HG02840 (cell line): ENCODE data around the gene PRKRA.
"Not testable (repeated sequence)": the region's sequence is repeated elsewhere in the genome, so short reads cannot be mapped to it uniquely, and the experiment has no call there.

Experiments used
- ATAC-seq: cut with Tn5 transposase; IDR thresholded peaks from one replicate; pipeline ENCODE4 v1.9.1; 2021; ENCODE audit warnings: mild to moderate bottlenecking, moderate library complexity, moderate number of reproducible peaks; ENCODE audit not compliant: unreplicated experiment, low FRiP score

The PRKRA gene

GRCh38 chr2:178450774-178451525 lies at the start of gene PRKRA, which contains the start of gene PJVK:
PRKRA (minus strand) TSS chr2:178451175; CDS start chr2:178451030, 145 bp downstream.
PJVK (plus strand) TSS chr2:178451378; CDS start chr2:178453410, 2,032 bp downstream.
- peak; percentile 85 for ATAC-seq

- ATAC-seq: no peak
Observed at GRCh38 chr2:178499640-178500039, 48.7 kb upstream of the PRKRA start.

GRCh38 chr2:178498137-178498536 lies 47.2 kb upstream of the PRKRA start:
- ATAC-seq: no peak

GRCh38 chr2:178496049-178496448 lies 45.1 kb upstream of the PRKRA start:
- no peak for ATAC-seq

GRCh38 chr2:178491612-178492011 lies 40.6 kb upstream of the PRKRA start:
- no peak for ATAC-seq

- no peak for ATAC-seq
Observed at GRCh38 chr2:178485356-178485755, 34.4 kb upstream of the PRKRA start.

DNA sequence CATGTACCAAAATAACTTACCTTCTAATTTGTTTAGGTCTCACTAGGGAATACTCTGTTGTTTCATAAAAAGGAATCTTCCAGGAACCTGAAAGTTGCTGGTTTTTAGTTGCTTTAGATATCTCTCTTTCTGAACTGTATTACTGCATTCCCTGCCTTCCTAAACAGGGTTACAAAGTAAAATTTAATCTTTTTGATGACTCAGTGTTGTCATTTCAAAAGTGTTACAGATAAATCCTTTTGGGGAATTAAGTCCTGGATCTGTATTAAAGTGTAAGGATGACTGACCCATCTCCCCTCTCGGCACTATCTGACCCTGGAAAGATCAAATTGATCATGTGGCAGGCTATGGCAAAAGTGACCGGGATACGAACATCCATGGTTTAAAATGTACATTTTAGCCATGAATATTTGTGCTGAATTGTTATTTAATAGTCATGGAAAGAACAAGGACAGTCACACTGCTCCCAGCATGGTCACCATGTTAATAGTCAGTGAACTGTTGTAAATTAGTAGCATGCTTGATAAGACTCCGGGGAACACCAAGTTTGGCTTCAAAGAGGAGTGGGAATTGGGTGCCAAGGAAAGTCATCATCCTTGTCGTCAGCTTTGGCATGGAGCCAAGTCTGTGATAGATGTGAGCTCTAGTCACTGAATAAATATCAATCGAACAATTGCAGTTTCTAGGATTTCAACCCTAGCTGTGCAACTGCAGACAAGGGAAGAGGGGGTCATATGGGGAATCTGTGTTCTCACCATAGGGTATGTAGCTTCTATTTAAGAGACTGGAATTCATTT lies 33.5 kb upstream of the PRKRA start:
- no peak for ATAC-seq

DNA sequence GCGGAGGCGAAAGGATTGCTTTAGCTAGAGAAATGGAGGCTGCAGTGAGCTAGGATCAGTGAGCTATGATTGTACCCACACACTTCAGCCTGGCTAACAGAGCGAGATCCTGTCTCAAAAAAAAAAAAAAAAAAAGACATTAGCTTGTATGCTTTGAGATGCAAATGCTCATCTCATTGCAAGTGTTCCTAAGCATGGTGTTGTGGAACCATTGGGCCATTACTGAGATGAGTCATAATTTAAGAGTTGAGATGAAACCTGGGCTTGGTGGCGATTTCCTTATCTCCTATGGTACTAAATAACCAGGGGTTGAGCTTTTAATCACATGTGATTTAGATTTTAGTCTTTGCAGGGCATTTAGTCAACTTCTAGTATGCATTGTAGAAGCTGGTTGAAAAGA lies 31.5 kb upstream of the PRKRA start:
- ATAC-seq: peak; percentile 23

DNA sequence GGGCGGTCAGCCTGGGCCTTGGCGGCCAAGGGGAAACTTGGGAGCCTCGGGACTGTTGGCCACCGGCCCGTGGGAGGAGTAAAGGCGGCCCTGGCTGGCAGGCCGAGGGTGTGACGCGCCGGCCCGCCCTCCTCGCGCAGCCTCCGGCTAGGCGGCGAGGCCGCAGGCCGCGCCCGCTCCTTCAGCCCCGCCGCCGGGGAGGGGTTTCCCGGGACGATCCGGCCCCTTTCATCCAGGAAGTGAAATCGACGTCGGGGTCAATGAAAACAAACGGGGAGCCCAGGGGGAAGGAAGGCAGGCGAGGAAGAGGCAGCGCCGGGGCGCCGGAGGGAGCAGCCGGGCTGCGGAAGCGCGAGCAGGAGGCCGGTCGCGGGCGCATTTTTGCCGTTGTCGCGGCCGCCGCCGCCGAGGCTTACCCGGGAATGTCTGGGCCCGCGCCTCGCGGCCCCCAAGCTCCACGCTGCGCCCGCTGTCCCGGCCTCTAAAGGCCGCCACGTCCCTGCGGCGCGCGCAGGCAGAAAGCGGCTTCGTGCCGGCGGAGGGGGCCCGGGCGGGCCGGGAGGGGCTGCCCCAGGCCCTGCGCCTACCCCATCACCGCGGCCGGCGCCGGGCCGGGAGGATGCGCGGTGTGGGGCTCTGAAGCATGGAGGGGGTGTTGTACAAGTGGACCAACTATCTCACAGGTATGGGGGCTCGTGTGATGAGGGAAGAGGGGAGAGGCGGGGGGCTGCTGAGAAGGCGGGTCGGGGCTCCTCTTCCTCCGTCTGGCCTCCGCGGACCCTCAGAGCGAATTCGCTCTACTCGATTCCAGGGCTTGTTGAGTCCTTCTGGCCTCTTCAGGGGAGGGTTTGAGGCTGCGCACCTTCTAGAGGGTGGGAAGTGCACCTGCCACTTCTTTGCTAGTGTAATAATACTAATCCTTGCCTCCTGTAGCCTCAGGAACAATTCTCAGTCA lies 29.5 kb upstream of the PRKRA start, which contains the start of gene PLEKHA3:
Gene PLEKHA3 (plus strand): TSS at position 231 of the 955 bp plus-strand sequence. CDS start 413 bp downstream, at position 644.
- ATAC-seq: peak; percentile 69

DNA sequence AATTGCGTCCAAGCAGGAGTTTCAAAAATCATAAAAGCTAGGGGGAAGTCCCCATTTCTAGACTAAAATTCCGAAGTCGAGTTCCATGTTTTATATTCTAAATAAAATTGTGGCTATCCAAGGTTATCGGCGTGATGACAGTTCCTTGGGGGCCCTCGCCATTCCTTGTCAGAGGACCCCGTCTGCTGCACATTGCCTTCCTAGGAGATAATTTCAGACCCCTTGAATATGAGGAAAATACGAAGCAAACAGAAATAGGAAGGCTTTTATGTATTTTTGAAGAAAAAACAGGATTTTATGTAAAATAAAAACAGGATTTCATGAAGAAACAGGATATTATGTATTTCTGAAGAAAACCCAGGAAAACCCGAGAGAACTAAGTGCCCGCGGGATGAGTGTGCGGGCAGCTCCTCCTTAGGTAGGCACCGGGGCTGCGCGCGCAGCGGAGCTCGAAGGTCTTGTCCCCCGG lies 28.8 kb upstream of the PRKRA start:
- ATAC-seq: no peak

- no peak for ATAC-seq
Observed at GRCh38 chr2:178479275-178479616, 28.3 kb upstream of the PRKRA start.

- peak; percentile 37 for ATAC-seq
Observed at GRCh38 chr2:178478439-178479274, 27.7 kb upstream of the PRKRA start, which contains the start of gene FKBP7. FKBP7 (minus strand) TSS chr2:178478600; CDS start chr2:178478499, 101 bp downstream.

GRCh38 chr2:178478130-178478438 lies 27.1 kb upstream of the PRKRA start:
- no peak for ATAC-seq

- ATAC-seq: no peak
Observed at GRCh38 chr2:178477443-178478129, 26.6 kb upstream of the PRKRA start.

- no peak for ATAC-seq
Observed at GRCh38 chr2:178476477-178476876, 25.5 kb upstream of the PRKRA start.

DNA sequence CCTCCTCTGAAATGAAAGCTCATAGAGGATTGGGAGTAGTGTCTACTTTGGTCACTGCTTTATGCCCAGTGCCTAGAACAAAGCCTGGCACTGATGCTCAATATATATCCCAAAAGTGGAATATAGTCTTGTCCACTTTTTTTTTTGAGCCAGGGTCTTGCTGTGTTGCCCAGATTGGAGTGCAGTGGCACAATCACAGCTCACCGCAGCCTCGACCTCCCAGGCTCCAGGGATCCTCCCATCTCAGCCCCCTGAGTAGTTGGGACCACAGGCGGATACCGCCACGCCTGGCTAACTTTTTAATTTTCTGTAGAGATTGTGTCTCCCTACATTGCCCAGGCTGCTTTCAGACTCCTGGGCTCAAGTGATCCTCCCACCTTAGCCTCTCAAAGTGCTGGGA lies 23.6 kb upstream of the PRKRA start:
- no peak for ATAC-seq

GRCh38 chr2:178473931-178474330 lies 23.0 kb upstream of the PRKRA start:
- no peak for ATAC-seq

- no peak for ATAC-seq
Observed at GRCh38 chr2:178473373-178473772, 22.4 kb upstream of the PRKRA start.

DNA sequence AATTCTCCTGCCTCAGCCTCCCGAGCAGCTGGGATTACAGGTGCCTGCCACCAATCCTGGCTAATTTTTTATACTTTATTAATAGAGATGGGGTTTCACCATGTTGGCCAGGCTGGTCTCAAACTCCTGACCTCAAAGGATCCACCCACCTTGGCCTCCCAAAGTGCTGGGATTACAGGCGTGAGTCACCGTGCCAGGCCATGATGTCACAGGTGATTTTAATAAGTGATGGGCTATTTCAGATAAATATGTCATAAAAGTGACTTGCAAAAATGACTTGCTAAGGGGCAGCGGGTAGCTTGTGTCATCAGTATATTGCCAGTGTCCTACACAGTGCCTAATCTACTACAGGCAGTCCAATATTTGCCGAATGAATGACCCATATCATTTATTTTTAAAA lies 20.3 kb upstream of the PRKRA start:
- not testable (repeated sequence) for ATAC-seq
